ENCODE data around the gene ZSWIM3.
A peak's percentile ranks its signal among the peaks of the same experiment; 100 is the strongest.
"Not testable (repeated sequence)": the region's sequence is repeated elsewhere in the genome, so short reads cannot be mapped to it uniquely, and the experiment has no call there.

Gene ZSWIM3

DNA sequence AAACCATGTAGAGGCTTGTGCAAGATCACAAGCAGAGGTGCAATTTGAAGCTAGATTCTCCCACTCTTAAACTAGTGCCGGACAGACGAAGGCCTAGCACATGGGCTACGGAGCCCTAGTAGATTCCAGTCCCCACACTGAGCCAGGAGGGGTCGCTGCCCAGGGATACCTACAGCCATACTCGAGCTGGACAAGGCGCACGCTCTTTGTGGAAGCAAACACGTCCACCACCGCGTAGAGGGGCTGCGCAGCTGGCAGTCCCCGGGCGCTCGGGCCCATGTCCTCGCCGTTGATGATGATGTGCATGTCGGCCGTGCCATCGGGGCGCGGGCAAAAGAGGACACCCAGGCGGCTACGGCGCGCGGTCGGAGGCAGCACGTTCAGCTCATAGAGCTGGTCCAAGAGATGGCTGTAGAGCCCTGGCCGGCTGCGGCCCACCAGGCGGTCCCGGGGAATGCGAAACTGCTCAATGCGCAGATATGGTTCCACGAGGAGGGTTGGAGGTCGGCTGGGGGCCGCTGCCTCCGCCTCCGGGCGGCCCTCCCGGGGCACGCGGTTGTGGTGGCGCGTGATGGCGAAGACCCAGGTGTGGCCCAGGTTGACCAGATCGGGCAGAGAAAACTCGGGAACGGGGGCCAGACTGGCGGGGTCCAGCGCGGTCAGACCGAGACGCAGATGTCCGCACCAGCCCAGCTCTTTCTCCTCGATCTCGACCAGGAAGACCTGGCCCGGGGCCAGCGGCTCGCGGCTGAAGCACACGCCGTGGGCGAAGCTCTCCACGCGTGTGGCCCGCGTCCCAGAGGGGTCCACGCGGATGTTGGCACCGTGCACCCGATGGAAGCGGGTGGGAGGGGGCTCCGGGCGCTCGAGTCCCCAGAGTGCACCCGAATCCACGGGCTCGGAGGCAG, 32.9 kb downstream of the ZSWIM3 start:
- peak; percentile 81 for DNase-seq (ENCODE audit: low spot score)

DNA sequence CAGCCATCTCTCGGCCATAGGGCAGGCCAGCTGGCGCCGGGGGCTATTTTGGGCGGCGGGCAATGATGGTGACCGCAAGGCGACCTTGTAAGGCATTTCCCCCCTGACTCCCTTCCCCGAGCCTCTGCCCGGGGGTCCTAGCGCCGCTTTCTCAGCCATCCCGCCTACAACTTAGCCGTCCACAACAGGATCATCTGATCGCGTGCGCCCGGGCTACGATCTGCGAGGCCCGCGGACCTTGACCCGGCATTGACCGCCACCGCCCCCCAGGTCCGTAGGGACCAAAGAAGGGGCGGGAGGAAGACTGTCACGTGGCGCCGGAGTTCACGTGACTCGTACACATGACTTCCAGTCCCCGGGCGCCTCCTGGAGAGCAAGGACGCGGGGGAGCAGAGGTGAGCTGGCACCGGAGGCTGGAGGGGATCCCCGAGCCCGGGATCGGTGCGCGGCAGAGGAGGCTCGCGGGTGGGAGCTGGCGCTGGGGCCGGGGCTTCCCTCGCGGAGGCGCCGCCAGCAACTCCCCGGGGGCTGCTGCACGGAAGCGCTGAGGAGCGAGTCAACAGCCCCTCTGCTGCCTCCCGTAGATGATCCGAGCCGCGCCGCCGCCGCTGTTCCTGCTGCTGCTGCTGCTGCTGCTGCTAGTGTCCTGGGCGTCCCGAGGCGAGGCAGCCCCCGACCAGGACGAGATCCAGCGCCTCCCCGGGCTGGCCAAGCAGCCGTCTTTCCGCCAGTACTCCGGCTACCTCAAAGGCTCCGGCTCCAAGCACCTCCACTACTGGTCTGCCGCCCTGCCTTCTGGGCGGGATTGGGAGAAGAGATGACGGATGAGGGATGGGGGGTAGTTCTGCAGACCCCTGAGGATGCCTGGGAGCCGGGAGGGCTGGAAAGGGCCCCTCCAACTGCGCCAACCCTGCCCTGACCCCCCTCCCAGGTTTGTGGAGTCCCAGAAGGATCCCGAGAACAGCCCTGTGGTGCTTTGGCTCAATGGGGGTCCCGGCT, 33.9 kb downstream of the ZSWIM3 start, which contains the start of the genes CTSA and NEURL2:
CTSA (plus strand) TSS at position 351 of the 999 bp plus-strand sequence; CDS start at position 585, 234 bp downstream.
NEURL2 (minus strand) TSS at position 224 of the 999 bp plus-strand sequence; CDS start at position 7, 217 bp downstream.
- DNase-seq (ENCODE audit: low spot score): peak; percentile 92

DNA sequence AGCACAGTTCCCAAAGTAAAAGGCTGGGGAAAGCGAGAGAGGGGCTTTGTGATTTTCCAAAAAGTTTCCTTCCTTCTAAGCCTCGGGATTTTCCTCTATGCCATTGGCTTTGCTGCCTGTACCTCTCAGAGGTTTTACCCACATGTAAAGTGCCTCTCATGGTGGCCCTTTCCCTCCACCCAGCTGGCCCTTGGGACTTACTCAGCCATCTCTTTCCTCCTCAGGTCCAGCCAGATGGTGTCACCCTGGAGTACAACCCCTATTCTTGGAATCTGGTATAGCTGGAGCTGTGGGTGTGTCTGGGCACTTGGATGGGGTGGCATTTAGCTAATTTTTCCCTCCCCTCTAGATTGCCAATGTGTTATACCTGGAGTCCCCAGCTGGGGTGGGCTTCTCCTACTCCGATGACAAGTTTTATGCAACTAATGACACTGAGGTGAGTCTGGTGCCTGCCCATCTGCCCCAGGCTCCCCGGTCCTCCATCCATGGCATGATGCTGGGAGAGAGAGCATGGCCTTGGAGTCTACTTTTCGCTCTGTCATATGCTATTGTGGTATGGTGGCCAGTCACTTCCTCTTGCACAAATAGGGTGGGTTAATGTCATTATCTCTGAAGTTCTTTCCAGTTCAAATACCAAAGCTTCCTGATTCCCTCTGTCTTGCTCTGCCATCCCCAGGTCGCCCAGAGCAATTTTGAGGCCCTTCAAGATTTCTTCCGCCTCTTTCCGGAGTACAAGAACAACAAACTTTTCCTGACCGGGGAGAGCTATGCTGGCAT, 34.8 kb downstream of the ZSWIM3 start:
- no peak for DNase-seq (ENCODE audit: low spot score)

DNA sequence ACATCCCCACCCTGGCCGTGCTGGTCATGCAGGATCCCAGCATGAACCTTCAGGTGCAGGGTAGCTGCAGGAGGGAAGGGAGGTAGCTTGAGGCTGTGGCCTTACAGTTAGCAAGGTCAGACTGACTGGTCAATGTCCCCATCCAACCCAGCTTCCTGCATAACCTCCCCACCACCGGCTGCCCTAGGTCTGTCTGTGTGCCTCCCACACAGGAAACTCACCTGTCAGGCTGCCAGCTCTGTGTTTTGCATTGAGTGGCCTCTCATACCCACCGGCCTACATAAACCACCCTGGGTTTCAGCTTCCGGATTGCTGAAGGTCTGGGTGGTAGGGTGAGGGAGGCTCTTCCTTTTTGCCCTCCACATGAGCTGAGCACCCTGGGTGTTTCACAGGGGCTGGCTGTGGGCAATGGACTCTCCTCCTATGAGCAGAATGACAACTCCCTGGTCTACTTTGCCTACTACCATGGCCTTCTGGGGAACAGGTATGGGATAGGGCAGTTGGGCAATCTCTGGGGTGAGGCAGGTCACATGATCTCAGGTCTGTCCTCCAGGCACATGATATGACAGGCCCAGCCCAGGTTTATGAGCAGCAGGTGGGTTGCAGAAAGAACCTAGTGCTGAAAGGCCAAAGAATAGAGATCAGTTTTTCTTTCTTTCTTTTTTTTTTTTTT, 35.5 kb downstream of the ZSWIM3 start:
- no peak for DNase-seq (ENCODE audit: low spot score)

DNA sequence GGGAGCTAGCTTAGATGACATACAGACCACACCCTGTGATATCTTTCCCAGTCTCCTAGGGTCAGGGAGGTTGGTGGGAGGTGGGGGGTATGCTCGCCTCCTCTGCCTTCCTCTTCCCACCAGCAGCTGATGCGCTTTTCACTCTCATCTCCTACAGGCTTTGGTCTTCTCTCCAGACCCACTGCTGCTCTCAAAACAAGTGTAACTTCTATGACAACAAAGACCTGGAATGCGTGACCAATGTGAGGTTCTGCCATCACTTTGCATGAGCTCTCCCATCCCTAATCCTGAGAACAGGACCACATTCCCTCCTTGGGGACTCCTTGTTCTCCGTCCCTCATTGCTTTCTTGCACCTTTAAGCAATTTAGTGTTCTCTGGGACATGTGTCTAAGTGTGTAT, 36.4 kb downstream of the ZSWIM3 start:
- DNase-seq (ENCODE audit: low spot score): no peak

DNA sequence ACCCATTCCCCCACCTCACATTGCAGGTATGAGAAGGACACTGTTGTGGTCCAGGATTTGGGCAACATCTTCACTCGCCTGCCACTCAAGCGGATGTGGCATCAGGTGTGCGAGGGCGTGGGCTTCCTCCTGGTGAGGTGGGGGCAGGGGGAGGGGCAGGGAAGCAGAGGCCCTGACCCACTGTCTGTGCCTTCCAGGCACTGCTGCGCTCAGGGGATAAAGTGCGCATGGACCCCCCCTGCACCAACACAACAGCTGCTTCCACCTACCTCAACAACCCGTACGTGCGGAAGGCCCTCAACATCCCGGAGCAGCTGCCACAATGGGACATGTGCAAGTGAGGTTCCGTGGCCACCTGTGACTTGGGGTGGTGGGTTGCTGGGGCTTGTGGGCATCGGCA, 37.4 kb downstream of the ZSWIM3 start:
- DNase-seq (ENCODE audit: low spot score): no peak

DNA sequence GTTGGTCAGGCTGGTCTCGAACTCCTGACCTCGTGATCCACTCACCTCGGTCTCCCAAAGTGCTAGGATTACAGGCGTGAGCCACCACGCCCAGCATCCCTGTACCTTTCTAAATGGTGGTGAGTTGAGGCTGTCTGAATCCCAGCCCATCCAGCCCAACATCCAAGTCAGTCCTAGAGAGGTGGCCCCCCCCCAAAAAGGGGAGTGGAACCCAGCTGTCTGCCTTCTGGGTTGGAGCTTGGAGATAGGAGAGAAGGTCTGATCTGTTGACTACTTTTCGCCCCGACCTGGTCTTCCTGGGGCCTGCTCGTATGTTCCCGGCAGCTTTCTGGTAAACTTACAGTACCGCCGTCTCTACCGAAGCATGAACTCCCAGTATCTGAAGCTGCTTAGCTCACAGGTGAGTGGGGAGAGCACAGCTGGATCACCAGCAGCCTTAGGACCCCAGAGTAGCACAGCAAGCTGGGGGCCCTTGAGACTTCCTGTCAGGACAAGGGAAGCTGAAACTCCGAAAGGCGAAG, 39.3 kb downstream of the ZSWIM3 start:
- no peak for DNase-seq (ENCODE audit: low spot score)

DNA sequence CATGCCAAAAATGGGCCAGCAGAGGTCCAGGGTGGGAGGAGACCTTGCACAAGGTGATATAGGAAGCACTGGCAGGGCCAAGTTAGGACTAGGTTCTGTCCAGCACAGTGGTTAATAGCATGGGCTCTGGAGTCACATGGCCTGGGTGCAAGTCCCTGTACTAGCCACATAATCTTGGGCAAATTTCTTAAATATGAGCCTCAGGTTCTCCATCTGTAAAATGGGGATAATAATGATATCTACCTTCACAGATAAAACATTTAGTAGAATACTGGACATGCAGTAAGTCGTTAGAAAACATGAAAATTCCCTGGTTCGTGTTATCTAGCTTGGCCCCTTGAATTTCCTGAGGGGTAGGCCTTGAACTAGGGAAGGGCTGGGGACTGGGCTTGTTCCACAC, 39.9 kb downstream of the ZSWIM3 start:
- DNase-seq (ENCODE audit: low spot score): no peak

DNA sequence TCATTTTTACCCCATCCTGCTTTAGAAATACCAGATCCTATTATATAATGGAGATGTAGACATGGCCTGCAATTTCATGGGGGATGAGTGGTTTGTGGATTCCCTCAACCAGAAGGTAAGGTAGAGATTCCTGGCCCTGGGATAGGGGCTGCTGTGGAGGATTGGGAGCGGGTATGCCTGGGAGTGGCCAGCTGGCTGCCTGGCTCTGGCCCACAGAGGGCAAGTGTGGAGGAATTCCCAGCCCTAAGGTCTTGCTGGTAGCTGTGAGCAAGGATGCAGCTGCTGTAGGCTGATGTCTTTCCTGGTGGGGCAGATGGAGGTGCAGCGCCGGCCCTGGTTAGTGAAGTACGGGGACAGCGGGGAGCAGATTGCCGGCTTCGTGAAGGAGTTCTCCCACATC, 40.3 kb downstream of the ZSWIM3 start:
- no peak for DNase-seq (ENCODE audit: low spot score)

DNA sequence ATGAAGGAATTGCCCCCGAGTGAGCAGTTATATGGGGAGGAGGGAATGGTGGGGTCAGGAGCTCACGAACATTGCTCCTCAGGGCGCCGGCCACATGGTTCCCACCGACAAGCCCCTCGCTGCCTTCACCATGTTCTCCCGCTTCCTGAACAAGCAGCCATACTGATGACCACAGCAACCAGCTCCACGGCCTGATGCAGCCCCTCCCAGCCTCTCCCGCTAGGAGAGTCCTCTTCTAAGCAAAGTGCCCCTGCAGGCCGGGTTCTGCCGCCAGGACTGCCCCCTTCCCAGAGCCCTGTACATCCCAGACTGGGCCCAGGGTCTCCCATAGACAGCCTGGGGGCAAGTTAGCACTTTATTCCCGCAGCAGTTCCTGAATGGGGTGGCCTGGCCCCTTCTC, 40.9 kb downstream of the ZSWIM3 start:
- no peak for DNase-seq (ENCODE audit: low spot score)

DNA sequence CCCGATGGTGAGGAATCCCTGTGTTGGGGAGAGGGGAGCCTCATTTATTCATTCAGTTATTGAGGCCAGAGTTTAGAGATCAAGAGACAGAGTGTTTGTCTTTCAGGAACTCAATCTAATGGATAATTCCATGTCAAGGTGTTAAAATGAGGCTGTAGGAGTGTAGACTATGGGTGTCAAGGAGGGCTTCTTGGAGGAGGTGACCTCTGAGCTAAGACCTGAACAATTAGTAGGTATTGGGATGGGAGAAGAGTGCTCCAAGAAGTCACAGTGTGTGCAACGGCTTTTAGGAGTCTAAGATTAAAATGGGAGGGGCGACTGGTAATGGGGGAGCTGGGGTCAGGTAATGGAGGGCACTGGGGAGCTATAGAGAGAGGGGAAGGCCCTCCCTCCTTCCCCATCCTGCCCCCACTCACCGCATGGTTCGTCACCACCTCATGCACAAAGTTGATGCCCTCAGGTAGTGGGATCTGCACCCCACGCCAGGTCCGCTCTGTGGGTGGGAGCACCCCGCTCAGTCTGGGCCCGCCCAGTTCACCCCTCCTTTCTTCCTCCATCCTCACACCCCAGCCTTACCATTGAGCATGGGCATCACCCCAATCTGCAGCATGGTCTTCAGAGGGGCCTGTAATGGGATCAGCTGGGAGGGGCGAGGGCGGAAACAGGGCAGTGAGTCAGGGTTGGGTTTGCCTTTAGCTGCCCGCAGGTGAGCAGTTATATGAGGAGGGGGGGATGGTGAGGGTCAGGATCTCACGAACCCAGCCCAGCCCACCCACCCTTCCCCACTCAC, 41.8 kb downstream of the ZSWIM3 start:
- DNase-seq (ENCODE audit: low spot score): no peak

DNA sequence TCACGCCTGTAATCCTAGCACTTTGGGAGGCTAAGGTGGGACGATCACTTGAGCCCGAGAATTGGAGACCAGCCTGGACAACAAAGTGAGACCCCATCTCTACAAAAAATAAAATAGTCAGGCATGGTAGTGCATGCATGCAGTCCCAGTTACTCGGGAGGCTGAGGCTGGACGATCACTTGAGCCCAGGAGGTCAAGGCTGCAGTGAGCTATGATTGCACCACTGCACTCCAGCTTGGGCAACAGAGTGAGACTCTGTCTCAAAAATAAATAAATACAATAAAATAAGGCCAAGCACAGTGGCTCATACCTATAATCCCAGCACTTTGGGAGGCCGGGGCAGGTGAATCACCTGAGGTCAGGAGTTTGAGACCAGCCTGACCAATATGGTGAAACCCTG, 43.9 kb downstream of the ZSWIM3 start:
- not testable (repeated sequence) for DNase-seq (ENCODE audit: low spot score)

DNA sequence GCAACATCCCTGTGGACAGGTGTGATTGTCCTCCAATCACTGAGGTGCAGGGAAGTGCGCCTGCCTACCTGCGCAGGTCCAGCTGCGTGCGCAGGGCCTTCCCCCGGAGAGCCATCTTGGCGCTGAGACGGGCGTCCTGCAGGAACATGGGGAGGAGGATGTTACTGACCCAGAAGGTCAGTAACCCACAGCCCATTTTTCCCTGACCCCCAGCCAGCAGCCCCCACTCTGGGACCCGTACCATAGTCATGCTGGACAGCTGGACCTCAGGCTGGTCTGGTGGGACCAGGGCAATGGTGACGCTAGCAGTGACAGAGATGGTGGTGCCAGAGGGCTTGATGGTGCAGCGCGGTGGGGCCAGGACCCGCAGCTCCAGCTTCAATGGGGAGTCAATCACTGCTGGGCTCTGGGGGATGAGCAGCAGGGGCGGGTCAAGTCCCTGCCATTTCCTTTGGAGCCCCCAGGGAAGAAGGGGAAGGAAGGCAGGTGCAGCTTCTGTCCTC, 44.8 kb downstream of the ZSWIM3 start:
- DNase-seq (ENCODE audit: low spot score): no peak

DNA sequence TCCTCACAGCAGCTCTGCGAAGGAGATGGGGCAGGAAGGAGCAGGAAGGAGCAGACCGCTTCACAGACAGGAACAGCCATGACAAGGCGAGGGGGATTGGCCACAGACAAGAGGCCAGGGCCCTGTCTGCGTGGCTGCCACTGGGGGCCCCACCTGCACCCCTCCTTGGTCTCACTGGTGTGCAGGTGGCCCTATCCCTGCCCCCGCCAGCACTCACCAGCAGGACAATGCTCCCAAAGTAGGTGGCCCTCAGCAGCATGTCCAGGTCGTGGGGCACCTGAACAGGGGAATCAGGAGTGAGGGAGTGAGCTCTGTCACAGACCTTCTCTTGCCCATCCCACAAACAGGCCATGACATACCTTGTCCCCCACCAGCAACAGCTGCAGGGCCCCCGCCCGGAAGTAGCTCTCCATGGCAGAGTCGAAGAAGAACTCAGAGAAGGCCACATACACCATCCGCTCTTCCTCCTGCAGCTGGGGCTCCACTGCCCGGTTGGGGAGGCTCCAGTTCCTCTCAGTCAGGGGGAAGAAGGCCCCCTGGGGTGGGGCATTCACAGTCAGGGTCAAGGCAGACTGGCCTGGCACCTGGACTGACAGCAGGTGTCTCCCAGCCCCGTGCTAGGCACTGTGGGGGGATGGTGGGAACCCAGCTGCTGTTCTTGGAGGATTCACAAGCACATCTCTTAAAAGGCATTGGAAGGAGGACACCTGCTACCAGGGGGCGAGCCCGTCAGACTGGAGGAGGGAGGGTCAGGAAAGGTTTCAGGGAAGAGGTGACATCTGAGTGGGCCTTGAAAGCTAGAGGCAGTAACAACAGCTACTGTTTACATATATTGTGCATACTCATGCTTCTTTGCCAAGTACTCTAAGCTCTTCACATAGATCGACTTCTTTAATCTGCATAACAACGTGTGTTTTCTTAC, 47.4 kb downstream of the ZSWIM3 start:
- DNase-seq (ENCODE audit: low spot score): no peak

DNA sequence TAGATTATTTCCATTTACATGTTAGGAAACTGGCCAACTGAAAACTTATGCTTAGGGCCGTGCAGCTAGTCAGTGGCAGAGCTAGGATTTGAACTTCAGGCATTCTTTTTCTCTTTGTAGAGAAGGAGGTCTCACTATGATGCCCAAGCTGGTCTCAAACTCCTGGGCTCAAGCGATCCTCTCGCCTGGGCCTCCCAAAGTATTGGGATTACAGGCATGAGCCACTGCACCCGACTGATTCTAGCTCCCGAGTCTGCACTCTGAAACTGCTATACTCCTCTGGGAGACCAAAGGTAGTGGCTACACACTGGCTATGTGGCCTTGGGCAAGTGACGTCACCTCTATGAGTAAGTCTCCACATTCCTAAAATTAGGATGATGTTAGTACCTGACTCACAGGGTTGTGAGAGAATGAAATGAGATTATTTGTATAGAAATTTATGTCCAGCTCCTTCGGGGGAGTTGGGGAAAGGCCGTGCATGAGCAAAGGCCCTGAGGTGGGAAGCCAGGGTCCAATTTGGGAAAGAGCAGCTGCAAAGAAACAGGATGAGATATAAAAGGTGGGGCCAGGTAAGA, 48.2 kb downstream of the ZSWIM3 start:
- DNase-seq (ENCODE audit: low spot score): no peak

DNA sequence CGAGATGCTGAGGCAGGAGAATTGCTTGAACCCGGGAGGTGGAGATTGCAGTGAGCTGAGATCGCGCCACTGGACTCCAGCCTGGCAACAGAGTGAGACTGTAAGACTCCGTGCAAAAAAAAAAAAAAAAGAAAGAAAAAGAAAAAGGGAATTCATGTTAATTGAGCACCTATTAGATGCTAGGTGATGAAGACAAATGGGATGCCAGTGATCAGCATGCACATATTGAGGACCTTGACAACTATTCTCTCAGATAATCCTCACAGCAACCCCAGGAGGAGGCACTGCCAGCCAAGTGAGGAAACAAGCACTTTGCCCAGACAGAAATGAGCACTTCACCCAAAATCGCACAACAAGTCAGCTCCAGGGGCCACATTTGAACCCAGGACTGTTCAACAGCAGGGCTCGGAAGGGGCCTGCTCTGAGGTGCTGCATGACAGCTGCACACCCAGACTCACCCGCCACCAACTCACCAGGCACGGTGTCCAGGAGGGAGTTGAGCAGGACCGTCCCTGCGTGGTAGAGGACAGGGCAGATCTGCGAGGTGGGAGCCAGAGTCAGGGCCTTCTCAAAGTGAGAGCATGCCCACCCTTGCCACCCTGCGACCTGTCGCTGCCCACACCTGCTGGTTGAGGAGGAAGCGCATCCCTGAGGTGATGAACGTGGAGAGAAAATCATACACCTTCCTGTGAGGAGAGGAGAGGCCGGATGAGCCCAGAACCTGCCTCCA, 50.0 kb downstream of the ZSWIM3 start:
- no peak for DNase-seq (ENCODE audit: low spot score)

DNA sequence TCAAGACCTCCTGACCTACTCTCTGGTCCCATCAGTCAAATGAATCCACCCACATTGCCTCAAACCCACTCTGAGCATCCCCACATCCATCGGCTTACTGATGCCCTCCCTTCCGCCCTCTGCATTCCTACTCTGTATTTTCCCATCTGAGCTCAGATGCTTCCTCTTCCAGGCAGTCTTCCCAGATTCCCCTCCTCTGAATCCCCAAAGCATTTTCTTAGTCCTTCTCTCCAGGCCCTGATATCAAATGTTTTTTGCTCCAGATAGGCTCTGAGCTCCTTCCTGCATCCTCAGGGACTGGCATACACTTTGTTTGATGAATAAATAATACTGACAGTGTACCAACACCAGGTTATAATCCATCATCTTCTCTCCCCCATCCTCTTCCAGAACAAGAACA, 50.7 kb downstream of the ZSWIM3 start:
- no peak for DNase-seq (ENCODE audit: low spot score)

DNA sequence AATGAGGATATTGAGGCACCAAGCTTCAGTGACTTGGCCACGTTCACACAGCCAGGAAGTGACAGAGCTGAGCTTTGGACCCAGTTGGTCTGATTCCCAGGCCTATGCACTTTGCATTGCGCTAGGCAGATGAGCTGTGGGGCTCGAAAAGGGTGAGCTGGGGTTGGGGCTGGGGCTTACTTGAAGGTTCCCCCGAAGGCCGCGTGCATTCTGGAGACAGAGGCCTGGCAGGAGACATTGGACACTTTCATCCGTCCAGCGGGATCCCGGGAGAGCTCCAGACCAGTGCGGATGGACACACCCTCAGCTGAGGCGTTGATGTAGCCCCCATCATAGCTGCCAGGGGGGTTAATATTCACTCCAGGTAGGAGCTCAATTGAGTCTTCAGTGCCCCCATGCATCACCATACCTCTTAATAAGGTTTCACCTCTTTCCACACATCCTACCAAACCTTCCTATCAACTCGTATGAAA, 52.0 kb downstream of the ZSWIM3 start:
- DNase-seq (ENCODE audit: low spot score): no peak

All from Ammon's horn (tissue), 1 donor.